Natural killer cell (primary cell): ENCODE data around the gene COL15A1. TPM values are rescaled to one million over a fixed set of nuclear protein-coding genes. Genes with fewer than 3 reads are reported as not detected.

ENCODE experiments used
- ATAC-seq, 3 donors: fragments of 150-1000 bp in 2 of 3; fragments of 200-7000 bp in 1 of 3; cut with Tn5 transposase; 1 replicate in 1 of 3; 2 replicates in 2 of 3; pipeline ENCODE4 v1.10.0; 2021; ENCODE audit warnings: mild to moderate bottlenecking in 2 of 3, moderate library complexity in 2 of 3
- DNase-seq, 2 donors: peaks; one replicate each; pipeline versions ENCODE4 v3.0.0 to v3.0.0-alpha.2; 2013 to 2021; ENCODE audit warnings: mixed read lengths in 1 of 2
- H3K27ac ChIP-seq: one replicate; pipeline ENCODE4 v1.5.1; 2013; ENCODE audit warnings: mild to moderate bottlenecking, low read length
- H3K27me3 ChIP-seq: one replicate; pipeline ENCODE4 v1.6.1; 2013; ENCODE audit warnings: low read length; ENCODE audit not compliant: control insufficient read depth, insufficient read depth
- H3K36me3 ChIP-seq: one replicate; pipeline ENCODE4 v1.6.1; 2013; ENCODE audit warnings: low read length; ENCODE audit not compliant: control insufficient read depth, insufficient read depth
- H3K4me1 ChIP-seq: one replicate; pipeline ENCODE4 v1.6.1; 2013; ENCODE audit warnings: low read length; ENCODE audit not compliant: control insufficient read depth, insufficient read depth
- H3K4me3 ChIP-seq: one replicate; pipeline ENCODE4 v1.5.1; 2013; ENCODE audit warnings: low read length
- H3K9me3 ChIP-seq: one replicate; pipeline ENCODE4 v1.6.1; 2013; ENCODE audit warnings: low read length; ENCODE audit not compliant: control insufficient read depth, insufficient read depth
- H3K27ac Mint-ChIP-seq, 2 donors: one replicate each; pipeline ENCODE4 v1.8.0; 2022; ENCODE audit warnings: mild to moderate bottlenecking in 2 of 2, mixed read lengths in 2 of 2, moderate library complexity in 1 of 2
- H3K27me3 Mint-ChIP-seq, 2 donors: one replicate each; pipeline ENCODE4 v1.8.0; 2022; ENCODE audit warnings: low read depth in 2 of 2, mixed read lengths in 2 of 2
- H3K36me3 Mint-ChIP-seq: one replicate; pipeline ENCODE4 v1.8.0; 2022; ENCODE audit warnings: mixed read lengths
- H3K4me1 Mint-ChIP-seq, 2 donors: one replicate each; pipeline ENCODE4 v1.8.0; 2022; ENCODE audit warnings: mixed read lengths in 2 of 2
- H3K4me3 Mint-ChIP-seq: one replicate; pipeline ENCODE4 v1.8.0; 2022; ENCODE audit warnings: mild to moderate bottlenecking, moderate library complexity, mixed read lengths
- H3K9me3 Mint-ChIP-seq, 2 donors: one replicate each; pipeline ENCODE4 v1.8.0; 2022; ENCODE audit warnings: mixed read lengths in 2 of 2
- WGBS: methylation state at CpG from one replicate; pipeline ENCODE4 v1.1.7; 2013; ENCODE audit warnings: missing lambda C conversion rate; ENCODE audit not compliant: insufficient coverage; 5-methylcytosine and 5-hydroxymethylcytosine counted together
- intact Hi-C: fragments of 100-400 bp; cut with micrococcal nuclease; formaldehyde crosslinking; loops from one replicate; pipeline ENCODE4 v1.14.2; 2022
- total RNA-seq, 4 donors: library from RNA; stranded (reverse); fragments of 120-200 nt in 1 of 4; gene quantifications; one replicate each; pipeline versions ENCODE4 v1.2.3 to v1.2.4, GENCODE V29; 2013 to 2022
- TF ChIP-seq, protein P1 (sequence below): fragments of 200-600 bp; IDR thresholded peaks from one replicate; pipeline ENCODE4 v1.8.0; 2022; ENCODE audit warnings: antibody characterized with exemption

Gene COL15A1
- total RNA-seq, 3 donors from 2014 or later (not counting 1 experiment from before 2014, with no cell fraction given), result 0.18 to 0.82 (median 0.19) TPM

DNA sequence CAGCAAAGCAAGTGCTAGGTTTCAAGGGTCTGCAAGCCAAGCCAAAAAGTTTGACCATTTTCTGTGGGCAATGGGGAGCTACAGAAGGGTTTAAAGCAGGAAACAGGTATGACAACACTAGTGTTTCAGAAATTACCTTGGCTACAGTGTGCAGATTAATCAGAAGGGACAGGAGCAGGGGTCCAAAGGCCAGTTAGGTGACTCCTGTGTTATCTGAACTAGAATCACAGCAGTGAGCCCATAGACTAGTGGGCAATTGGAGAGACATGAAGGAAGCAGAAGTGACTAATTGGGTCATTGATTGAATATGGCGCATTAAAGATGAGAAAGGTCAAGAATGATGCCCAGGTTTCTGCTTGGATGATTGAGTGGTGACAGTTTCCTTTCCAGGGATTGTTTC is 119.8 kb downstream of the COL15A1 start:
- H3K4me3 Mint-ChIP-seq, result no peak overlapping the region
- no peak for DNase-seq
- peaks cover 24% of the 10 kb centered on the region for H3K4me1 ChIP-seq
- no peaks in the 10 kb centered on the region for H3K27me3 Mint-ChIP-seq
- H3K36me3 ChIP-seq, result no peaks in the 10 kb centered on the region
- H3K4me3 ChIP-seq, result no peak overlapping the region
- 100% methylated on average over 1 of the region's 1 CpG for WGBS
- intact Hi-C loops, result no loop called here
- no peaks in the 10 kb centered on the region for H3K9me3 ChIP-seq
- peak overlapping the region in 1 of 2 donors; percentile 13 for H3K27ac Mint-ChIP-seq
- H3K9me3 Mint-ChIP-seq, result peaks cover 0 to 2% of the 10 kb centered on the region in 2 donors
- H3K4me1 Mint-ChIP-seq, result peaks cover 62 to 70% of the 10 kb centered on the region in 2 donors
- H3K27ac ChIP-seq, result no peak overlapping the region
- ATAC-seq, result no peak
- TF ChIP-seq, protein P1, sequence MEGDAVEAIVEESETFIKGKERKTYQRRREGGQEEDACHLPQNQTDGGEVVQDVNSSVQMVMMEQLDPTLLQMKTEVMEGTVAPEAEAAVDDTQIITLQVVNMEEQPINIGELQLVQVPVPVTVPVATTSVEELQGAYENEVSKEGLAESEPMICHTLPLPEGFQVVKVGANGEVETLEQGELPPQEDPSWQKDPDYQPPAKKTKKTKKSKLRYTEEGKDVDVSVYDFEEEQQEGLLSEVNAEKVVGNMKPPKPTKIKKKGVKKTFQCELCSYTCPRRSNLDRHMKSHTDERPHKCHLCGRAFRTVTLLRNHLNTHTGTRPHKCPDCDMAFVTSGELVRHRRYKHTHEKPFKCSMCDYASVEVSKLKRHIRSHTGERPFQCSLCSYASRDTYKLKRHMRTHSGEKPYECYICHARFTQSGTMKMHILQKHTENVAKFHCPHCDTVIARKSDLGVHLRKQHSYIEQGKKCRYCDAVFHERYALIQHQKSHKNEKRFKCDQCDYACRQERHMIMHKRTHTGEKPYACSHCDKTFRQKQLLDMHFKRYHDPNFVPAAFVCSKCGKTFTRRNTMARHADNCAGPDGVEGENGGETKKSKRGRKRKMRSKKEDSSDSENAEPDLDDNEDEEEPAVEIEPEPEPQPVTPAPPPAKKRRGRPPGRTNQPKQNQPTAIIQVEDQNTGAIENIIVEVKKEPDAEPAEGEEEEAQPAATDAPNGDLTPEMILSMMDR, result no peak
- no peaks in the 10 kb centered on the region for H3K36me3 Mint-ChIP-seq
- no peaks in the 10 kb centered on the region for H3K27me3 ChIP-seq

DNA sequence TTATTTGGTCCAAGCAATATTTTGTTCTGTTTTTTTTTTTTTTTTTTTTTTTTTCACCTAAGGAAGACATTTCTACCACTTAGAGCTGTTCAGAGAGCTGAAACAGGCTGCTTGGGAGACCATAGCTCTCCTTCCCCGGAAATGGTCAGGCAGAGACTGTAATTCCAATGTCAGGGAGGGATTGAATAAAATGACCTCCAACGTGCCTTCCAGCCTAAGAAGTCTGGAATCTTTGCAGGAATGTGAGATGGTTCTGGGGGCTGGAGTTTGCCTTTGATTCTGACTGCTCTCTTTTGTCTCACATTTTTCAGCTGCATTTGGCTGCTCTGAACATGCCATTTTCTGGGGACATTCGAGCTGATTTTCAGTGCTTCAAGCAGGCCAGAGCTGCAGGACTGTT is 122.9 kb downstream of the COL15A1 start:
- Mint-ChIP-seq H3K4me1 (peaks cover 61 to 70% of the 10 kb centered on the region in 2 donors), H3K4me3 (no peak overlapping the region), H3K9me3 (peaks cover 0 to 2% of the 10 kb centered on the region in 2 donors), H3K36me3 (no peaks in the 10 kb centered on the region), H3K27me3 (no peaks in the 10 kb centered on the region), H3K27ac (no peak overlapping the region)
- ATAC-seq (no peak), DNase-seq (no peak)
- Histone ChIP-seq H3K27me3 (no peaks in the 10 kb centered on the region), H3K36me3 (no peaks in the 10 kb centered on the region), H3K9me3 (no peaks in the 10 kb centered on the region), H3K4me3 (no peak overlapping the region), H3K27ac (no peak overlapping the region), H3K4me1 (peaks cover 22% of the 10 kb centered on the region)
- intact Hi-C loops, result no loop called here
- TF ChIP-seq, protein P1, result no peak
- WGBS, result 100% methylated on average over 3 of the region's 3 CpGs

DNA sequence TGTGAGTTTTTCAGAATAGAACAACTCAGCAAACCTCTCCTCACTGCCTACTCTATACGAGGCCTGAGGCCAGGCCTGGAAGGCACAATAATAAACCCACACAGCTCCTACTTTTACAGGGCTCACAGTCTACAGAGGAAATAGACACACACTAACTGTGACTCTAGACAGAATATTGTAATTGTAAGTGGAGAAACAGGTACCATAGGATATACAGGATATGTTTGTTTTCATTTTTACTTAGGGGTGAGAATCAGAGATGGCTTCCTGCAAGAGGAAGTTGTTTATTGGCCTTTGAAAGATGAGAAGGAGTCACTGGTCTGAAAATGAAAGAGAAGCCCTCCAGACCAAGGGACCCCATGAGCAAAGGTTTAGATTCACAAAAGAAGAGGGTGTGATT is 125.4 kb downstream of the COL15A1 start:
- H3K36me3 Mint-ChIP-seq, result no peaks in the 10 kb centered on the region
- H3K4me1 Mint-ChIP-seq, result peaks cover 62 to 63% of the 10 kb centered on the region in 2 donors
- Histone ChIP-seq H3K27ac (peak overlapping the region; percentile 51), H3K27me3 (no peaks in the 10 kb centered on the region), H3K4me1 (peaks cover 28% of the 10 kb centered on the region), H3K4me3 (no peak overlapping the region), H3K9me3 (no peaks in the 10 kb centered on the region), H3K36me3 (no peaks in the 10 kb centered on the region)
- TF ChIP-seq, protein P1, result no peak
- WGBS, result 50% methylated on average over 1 of the region's 1 CpG
- peak in 1 of 2 donors; percentile 15 for DNase-seq
- H3K27me3 Mint-ChIP-seq, result no peaks in the 10 kb centered on the region
- intact Hi-C loops, result no loop called here
- peak overlapping the region; percentile 78 to 86 for H3K27ac Mint-ChIP-seq
- H3K9me3 Mint-ChIP-seq, result no peaks in the 10 kb centered on the region
- peak overlapping the region; percentile 14 for H3K4me3 Mint-ChIP-seq
- ATAC-seq, result peak; percentile 41 to 60 (median 55)

DNA sequence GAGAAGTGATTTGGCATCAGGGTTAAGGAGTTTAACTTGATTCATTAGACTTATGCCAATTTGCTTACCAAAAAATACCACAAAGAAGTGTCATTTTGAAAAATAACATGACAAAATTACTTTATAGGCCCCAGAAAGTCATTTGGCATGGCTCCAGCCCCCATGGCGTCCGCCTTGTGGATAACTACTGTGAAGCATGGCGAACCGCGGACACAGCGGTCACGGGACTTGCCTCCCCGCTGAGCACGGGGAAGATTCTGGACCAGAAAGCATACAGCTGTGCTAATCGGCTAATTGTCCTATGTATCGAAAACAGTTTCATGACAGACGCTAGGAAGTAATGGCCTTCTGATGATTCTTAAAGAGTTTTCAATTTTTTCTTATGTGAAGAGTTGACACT is 125.8 kb downstream of the COL15A1 start:
- H3K36me3 Mint-ChIP-seq, result no peaks in the 10 kb centered on the region
- ATAC-seq, result peak in 1 of 3 donors; percentile 25
- no peak for DNase-seq
- TF ChIP-seq, protein P1, result no peak
- no peaks in the 10 kb centered on the region for H3K36me3 ChIP-seq
- H3K4me3 Mint-ChIP-seq, result peak overlapping the region; percentile 14
- H3K4me1 ChIP-seq, result peaks cover 28% of the 10 kb centered on the region
- intact Hi-C loops, result no loop called here
- H3K27me3 ChIP-seq, result no peaks in the 10 kb centered on the region
- 98% methylated on average over 12 of the region's 12 CpGs for WGBS
- no peaks in the 10 kb centered on the region for H3K9me3 Mint-ChIP-seq
- H3K9me3 ChIP-seq, result no peaks in the 10 kb centered on the region
- H3K27me3 Mint-ChIP-seq, result no peaks in the 10 kb centered on the region
- no peak overlapping the region for H3K4me3 ChIP-seq
- peak overlapping the region; percentile 78 to 86 for H3K27ac Mint-ChIP-seq
- H3K27ac ChIP-seq, result peak overlapping the region; percentile 51
- H3K4me1 Mint-ChIP-seq, result peaks cover 62 to 63% of the 10 kb centered on the region in 2 donors
